GM23338 (cell line): ENCODE measurements around the gene GFRA3. TPM values are rescaled to one million over a fixed set of nuclear protein-coding genes. Genes with fewer than 3 reads are reported as not detected.

Experiments
- ATAC-seq: fragments of 200-7000 bp; cut with Tn5 transposase; 3 replicates; pipeline ENCODE4 v1.9.1; 2020
- DNase-seq: peaks from one replicate; pipeline ENCODE4 v3.0.0-alpha.2; 2015; ENCODE audit warnings: low spot score
- H2AFZ ChIP-seq: fragments of 200-600 bp; sonication (generic); 2 replicates; pipeline ENCODE4 v1.8.0; 2016; ENCODE audit warnings: antibody characterized with exemption, mild to moderate bottlenecking, moderate library complexity
- H3F3A ChIP-seq: fragments of 200-600 bp; sonication (generic); replicated peaks from 2 replicates; pipeline ENCODE4 v1.8.0; 2017; ENCODE audit warnings: antibody characterized with exemption, mixed run types, low read depth
- H3K27ac ChIP-seq: fragments of 200-600 bp; sonication (generic); 2 replicates; pipeline ENCODE4 v1.6.1; 2016; ENCODE audit warnings: low read depth
- H3K27me3 ChIP-seq: fragments of 200-600 bp; sonication (generic); 2 replicates; pipeline ENCODE4 v1.8.0; 2016; ENCODE audit warnings: mild to moderate bottlenecking, mixed run types, moderate library complexity; ENCODE audit not compliant: insufficient read depth
- H3K36me3 ChIP-seq: fragments of 200-600 bp; sonication (generic); 2 replicates; pipeline ENCODE4 v1.8.0; 2016; ENCODE audit warnings: mild to moderate bottlenecking; ENCODE audit not compliant: insufficient read depth
- H3K4me1 ChIP-seq: fragments of 200-600 bp; sonication (generic); 2 replicates; pipeline ENCODE4 v1.8.0; 2016; ENCODE audit warnings: mild to moderate bottlenecking, moderate library complexity; ENCODE audit not compliant: insufficient read depth
- H3K4me2 ChIP-seq: fragments of 200-600 bp; sonication (generic); 2 replicates; pipeline ENCODE4 v1.7.1; 2017; ENCODE audit warnings: mixed run types
- H3K4me3 ChIP-seq: fragments of 200-600 bp; sonication (generic); 2 replicates; pipeline ENCODE4 v1.6.1; 2016; ENCODE audit warnings: mixed run types
- H3K79me2 ChIP-seq: fragments of 200-600 bp; sonication (generic); replicated peaks from 2 replicates; pipeline ENCODE4 v1.8.0; 2017; ENCODE audit warnings: mild to moderate bottlenecking; ENCODE audit not compliant: insufficient read depth
- H3K9me2 ChIP-seq: fragments of 200-600 bp; sonication (generic); 2 replicates; pipeline ENCODE4 v1.8.0; 2017; ENCODE audit not compliant: insufficient read depth
- H4K20me1 ChIP-seq: fragments of 200-600 bp; sonication (generic); replicated peaks from 2 replicates; pipeline ENCODE4 v1.8.0; 2017; ENCODE audit warnings: mild to moderate bottlenecking; ENCODE audit not compliant: insufficient read depth
- H3K27ac Mint-ChIP-seq: 2 replicates; pipeline ENCODE4 v1.8.0; 2020; ENCODE audit warnings: inconsistent platforms, mild to moderate bottlenecking, moderate library complexity, mixed read lengths
- H3K27me3 Mint-ChIP-seq: 3 replicates; pipeline ENCODE4 v1.8.0; 2022; ENCODE audit warnings: low read depth, mild to moderate bottlenecking, moderate library complexity, mixed read lengths, inconsistent platforms; ENCODE audit not compliant: insufficient read depth, poor library complexity
- H3K36me3 Mint-ChIP-seq: 3 replicates; pipeline ENCODE4 v1.8.0; 2021; ENCODE audit warnings: low read depth, mild to moderate bottlenecking, inconsistent platforms, moderate library complexity, mixed read lengths
- H3K4me1 Mint-ChIP-seq: 3 replicates; pipeline ENCODE4 v1.8.0; 2020; ENCODE audit warnings: mild to moderate bottlenecking, inconsistent platforms, mixed read lengths
- H3K4me3 Mint-ChIP-seq: 3 replicates; pipeline ENCODE4 v1.8.0; 2021; ENCODE audit warnings: moderate library complexity, mild to moderate bottlenecking, inconsistent platforms, mixed read lengths
- H3K9me3 Mint-ChIP-seq: 3 replicates; pipeline ENCODE4 v1.8.0; 2020; ENCODE audit warnings: moderate library complexity, mild to moderate bottlenecking, inconsistent platforms, mixed read lengths
- CREB1 ChIP-seq: fragments of 250-450 bp; sonication (Bioruptor Pico); IDR thresholded peaks from 2 replicates; pipeline ENCODE4 v1.5.0; 2020; ENCODE audit warnings: low read depth, mild to moderate bottlenecking, moderate library complexity
- CTCF ChIP-seq, 2 experiments: fragments of 200-600 bp in 1 of 2; sonication (generic) in 1 of 2; conservative IDR thresholded peaks; 2 replicates each; pipeline versions ENCODE4 v1.5.1 to v1.6.1; 2016 to 2017; ENCODE audit warnings: antibody characterized with exemption in 2 of 2, low read depth in 2 of 2, mild to moderate bottlenecking in 2 of 2, moderate library complexity in 1 of 2
- ETS1 ChIP-seq: IDR thresholded peaks from 2 replicates; pipeline ENCODE4 v1.6.1; 2016; ENCODE audit warnings: antibody characterized with exemption
- EZH2 ChIP-seq: fragments of 200-600 bp; sonication (generic); IDR thresholded peaks from one replicate; pipeline ENCODE4 v1.8.0; 2017; ENCODE audit warnings: antibody characterized with exemption, mild to moderate bottlenecking, low read depth; ENCODE audit not compliant: unreplicated experiment
- EZH2phosphoT487 ChIP-seq: fragments of 200-600 bp; sonication (generic); IDR thresholded peaks from one replicate; pipeline ENCODE4 v1.8.1; 2018; ENCODE audit warnings: antibody characterized with exemption; ENCODE audit not compliant: unreplicated experiment
- JUNB ChIP-seq: IDR thresholded peaks from one replicate; pipeline ENCODE4 v1.6.1; 2016; ENCODE audit warnings: antibody characterized with exemption; ENCODE audit not compliant: unreplicated experiment
- NANOG ChIP-seq: IDR thresholded peaks from 2 replicates; pipeline ENCODE4 v1.6.1; 2016; ENCODE audit warnings: antibody characterized with exemption, borderline replicate concordance
- POLR2AphosphoS5 ChIP-seq: IDR thresholded peaks from 2 replicates; pipeline ENCODE4 v1.6.1; 2016; ENCODE audit warnings: antibody characterized with exemption, low read depth
- REST ChIP-seq: IDR thresholded peaks from one replicate; pipeline ENCODE4 v1.6.1; 2018; ENCODE audit warnings: antibody characterized with exemption; ENCODE audit not compliant: unreplicated experiment
- STAT1 ChIP-seq: IDR thresholded peaks from one replicate; pipeline ENCODE4 v1.6.1; 2016; ENCODE audit warnings: antibody characterized with exemption; ENCODE audit not compliant: unreplicated experiment
- ZNF114 ChIP-seq: fragments of 250-450 bp; sonication (Bioruptor Pico); IDR thresholded peaks from 2 replicates; pipeline ENCODE4 v1.5.0; 2020; ENCODE audit warnings: mild to moderate bottlenecking, moderate library complexity
- ZNF331 ChIP-seq: fragments of 250-450 bp; sonication (Bioruptor Pico); IDR thresholded peaks from 2 replicates; pipeline ENCODE4 v1.5.0; 2020; ENCODE audit warnings: low read depth, mild to moderate bottlenecking, moderate library complexity
- ZNF462 ChIP-seq: fragments of 250-450 bp; sonication (Bioruptor Pico); IDR thresholded peaks from 2 replicates; pipeline ENCODE4 v1.5.0; 2020; ENCODE audit warnings: mild to moderate bottlenecking, moderate library complexity
- polyA plus RNA-seq: library from polyadenylated mRNA; unstranded; fragments of >200 nt; fragmentation: Nextera tagmentation; extraction: Ambion mirVana; gene quantifications from 2 replicates; pipeline ENCODE4 v1.2.1, GENCODE V29; 2016
- total RNA-seq: library from RNA; depleted of rRNA; stranded (reverse); fragments of >200 nt; shearing (Covaris generic); gene quantifications from 2 replicates; pipeline ENCODE4 v1.2.3, GENCODE V29; 2014

GFRA3 gene
- total and polyA plus RNA-seq, 2 experiments from 2014 or later = 1.1 TPM

- no peak for DNase-seq
- no peaks in the 10 kb centered on the region for H3K27me3 ChIP-seq
- TF ChIP-seq ETS1 (no peak), EZH2phosphoT487 (no peak), ZNF114 (CRISPR knock-in tag) (no peak), REST (no peak), NANOG (no peak), POLR2AphosphoS5 (no peak), STAT1 (no peak), ZNF462 (CRISPR knock-in tag) (no peak), JUNB (no peak), CREB1 (no peak), CTCF (conservative IDR thresholded peaks at IDR 0.05; ENCODE audit: low read depth in 2 of 2) (no peak), EZH2 (no peak), ZNF331 (CRISPR knock-in tag) (no peak)
- ATAC-seq = no peak
- no peak overlapping the region for H2AFZ ChIP-seq
- Mint-ChIP-seq H3K27me3 (peaks cover 4% of the 10 kb centered on the region), H3K27ac (no peak overlapping the region), H3K9me3 (no peaks in the 10 kb centered on the region), H3K4me3 (no peak overlapping the region), H3K4me1 (no peaks in the 10 kb centered on the region), H3K36me3 (peaks cover 3% of the 10 kb centered on the region; the same call in 1 of the 3 replicates)
- H3F3A ChIP-seq = no peaks in the 10 kb centered on the region
- H3K9me2 ChIP-seq = no peaks in the 10 kb centered on the region
- no peak overlapping the region for H3K27ac ChIP-seq
- H3K4me2 ChIP-seq = no peak overlapping the region
- no peaks in the 10 kb centered on the region for H3K4me1 ChIP-seq
- no peaks in the 10 kb centered on the region; the same call in 1 of the 2 replicates for H4K20me1 ChIP-seq
- no peak overlapping the region for H3K4me3 ChIP-seq
- H3K79me2 ChIP-seq = no peaks in the 10 kb centered on the region
- peaks cover 17% of the 10 kb centered on the region for H3K36me3 ChIP-seq
Measured at GRCh38 chr5:138287246-138287645, 12.8 kb upstream of the GFRA3 start.
